ENCODE data around the gene DAPK2. TPM values are rescaled to one million over a fixed set of nuclear protein-coding genes. Genes with fewer than 3 reads are reported as not detected.

The DAPK2 gene
- total and polyA plus RNA-seq, 2 experiments from 2014 or later: 0.51 to 1.4 TPM

DNA sequence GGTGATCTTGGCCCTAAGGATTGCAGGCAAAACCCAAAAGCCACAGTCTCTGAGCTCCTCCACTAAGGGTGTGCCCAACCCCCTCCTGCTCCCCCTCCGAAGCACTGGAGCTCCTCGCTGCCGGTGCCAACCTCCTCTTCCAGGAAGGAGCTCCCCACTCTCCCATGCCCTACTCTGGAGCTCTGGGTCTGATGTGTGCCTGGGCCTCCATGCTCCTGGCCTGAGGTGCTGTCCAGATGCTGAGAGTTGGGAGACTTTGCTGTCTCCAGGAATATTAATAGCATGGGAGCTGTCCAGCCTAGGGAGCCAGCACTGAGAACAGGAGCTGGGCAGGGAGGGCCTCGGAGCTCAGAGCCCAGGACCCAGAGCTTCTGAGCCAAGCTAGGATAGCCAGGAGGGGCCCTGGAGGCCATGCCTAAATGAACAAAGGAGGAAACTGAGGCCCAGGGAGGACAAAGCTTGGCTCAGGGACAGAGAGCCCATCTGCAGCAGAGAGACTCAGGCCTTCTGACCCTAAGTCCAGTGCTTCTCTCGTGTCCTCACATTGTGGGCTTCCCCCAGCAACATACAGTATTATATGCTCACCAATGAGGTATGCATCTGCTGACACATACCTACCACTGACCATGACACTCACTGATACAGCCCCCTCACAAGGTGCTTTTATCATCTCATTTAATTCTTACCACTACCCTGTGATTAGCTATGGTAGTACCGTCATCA lies 175.6 kb downstream of the DAPK2 start:
- no peak overlapping the region for H3K4me3 ChIP-seq
- H3K27ac ChIP-seq: no peak overlapping the region
- H3K36me3 ChIP-seq: no peaks in the 10 kb centered on the region
- H3K27me3 ChIP-seq: no peaks in the 10 kb centered on the region
- TF ChIP-seq, protein P1, sequence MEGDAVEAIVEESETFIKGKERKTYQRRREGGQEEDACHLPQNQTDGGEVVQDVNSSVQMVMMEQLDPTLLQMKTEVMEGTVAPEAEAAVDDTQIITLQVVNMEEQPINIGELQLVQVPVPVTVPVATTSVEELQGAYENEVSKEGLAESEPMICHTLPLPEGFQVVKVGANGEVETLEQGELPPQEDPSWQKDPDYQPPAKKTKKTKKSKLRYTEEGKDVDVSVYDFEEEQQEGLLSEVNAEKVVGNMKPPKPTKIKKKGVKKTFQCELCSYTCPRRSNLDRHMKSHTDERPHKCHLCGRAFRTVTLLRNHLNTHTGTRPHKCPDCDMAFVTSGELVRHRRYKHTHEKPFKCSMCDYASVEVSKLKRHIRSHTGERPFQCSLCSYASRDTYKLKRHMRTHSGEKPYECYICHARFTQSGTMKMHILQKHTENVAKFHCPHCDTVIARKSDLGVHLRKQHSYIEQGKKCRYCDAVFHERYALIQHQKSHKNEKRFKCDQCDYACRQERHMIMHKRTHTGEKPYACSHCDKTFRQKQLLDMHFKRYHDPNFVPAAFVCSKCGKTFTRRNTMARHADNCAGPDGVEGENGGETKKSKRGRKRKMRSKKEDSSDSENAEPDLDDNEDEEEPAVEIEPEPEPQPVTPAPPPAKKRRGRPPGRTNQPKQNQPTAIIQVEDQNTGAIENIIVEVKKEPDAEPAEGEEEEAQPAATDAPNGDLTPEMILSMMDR (IDR thresholded peaks at IDR 0.05; ENCODE audit: low read depth, low read length): no peak
- H3K9me3 ChIP-seq (ENCODE audit: low read depth): no peaks in the 10 kb centered on the region
- H3K4me1 ChIP-seq (ENCODE audit: low read depth): no peaks in the 10 kb centered on the region
- DNase-seq (ENCODE audit: low read depth in 1 of 2, low spot score in 1 of 2): peak; percentile 88 to 93

DNA sequence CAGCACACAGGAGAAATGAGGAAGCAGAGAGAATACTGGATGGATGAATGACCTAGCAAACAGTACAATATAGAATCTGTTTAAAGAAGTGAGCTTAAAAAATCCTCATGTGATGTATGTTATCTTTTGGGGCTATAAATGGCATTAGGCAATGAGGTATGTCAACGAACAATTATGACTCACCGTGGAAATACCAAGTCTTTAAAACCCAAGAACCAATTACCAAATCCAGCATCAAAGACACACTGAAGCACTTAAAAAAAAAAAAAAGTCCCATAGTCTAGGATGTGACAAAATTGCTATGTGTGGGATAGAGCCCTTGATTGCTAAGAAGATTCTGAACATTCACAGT lies 176.3 kb downstream of the DAPK2 start:
- TF ChIP-seq, protein P1 (IDR thresholded peaks at IDR 0.05; ENCODE audit: low read depth, low read length): no peak
- no peak for DNase-seq (ENCODE audit: low read depth in 1 of 2, low spot score in 1 of 2)

DNA sequence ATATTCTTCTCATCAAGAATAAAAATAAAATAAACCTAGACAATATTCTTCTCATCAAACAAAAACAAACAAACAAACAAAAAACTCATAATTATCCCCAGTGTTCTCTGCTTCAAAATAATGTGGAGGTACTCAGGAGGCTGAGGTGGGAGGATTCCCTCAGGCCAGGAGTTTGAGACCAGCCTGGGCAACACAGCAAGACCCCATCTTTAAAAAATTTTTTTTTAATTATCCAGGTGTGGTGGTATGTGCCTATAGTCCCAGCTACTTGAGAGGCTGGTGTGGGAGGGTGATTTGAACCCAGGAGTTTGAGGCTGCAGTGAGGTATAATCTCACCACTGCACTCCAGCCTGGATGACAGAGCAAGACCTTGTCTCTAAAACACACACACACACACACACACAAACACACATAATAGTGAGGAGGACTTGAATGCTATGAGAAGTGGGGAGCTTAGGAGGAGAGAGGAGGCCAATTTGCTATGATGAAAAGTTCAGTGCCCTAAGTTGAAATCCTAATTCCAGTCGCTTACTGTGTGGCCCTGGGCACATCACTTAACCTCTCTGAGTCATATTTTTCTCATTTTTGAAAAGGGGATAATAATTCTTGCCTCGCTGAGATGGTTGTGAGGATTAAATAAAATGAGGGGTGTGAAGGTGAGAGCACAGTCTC lies 176.8 kb downstream of the DAPK2 start:
- DNase-seq (ENCODE audit: low read depth in 1 of 2, low spot score in 1 of 2): no peak
- Histone ChIP-seq H3K4me1 (ENCODE audit: low read depth) (no peaks in the 10 kb centered on the region), H3K27me3 (no peaks in the 10 kb centered on the region), H3K9me3 (ENCODE audit: low read depth) (no peaks in the 10 kb centered on the region), H3K27ac (no peak overlapping the region), H3K36me3 (no peaks in the 10 kb centered on the region), H3K4me3 (no peak overlapping the region)
- TF ChIP-seq, protein P1 (IDR thresholded peaks at IDR 0.05; ENCODE audit: low read depth, low read length): no peak

More for the DNA sequence above, 176.3 kb downstream of the DAPK2 start:
- H3K4me1 ChIP-seq (ENCODE audit: low read depth): no peaks in the 10 kb centered on the region
- H3K9me3 ChIP-seq (ENCODE audit: low read depth): no peaks in the 10 kb centered on the region
- H3K4me3 ChIP-seq: no peak overlapping the region
- no peak overlapping the region for H3K27ac ChIP-seq
- no peaks in the 10 kb centered on the region for H3K27me3 ChIP-seq
- H3K36me3 ChIP-seq: no peaks in the 10 kb centered on the region

DNA sequence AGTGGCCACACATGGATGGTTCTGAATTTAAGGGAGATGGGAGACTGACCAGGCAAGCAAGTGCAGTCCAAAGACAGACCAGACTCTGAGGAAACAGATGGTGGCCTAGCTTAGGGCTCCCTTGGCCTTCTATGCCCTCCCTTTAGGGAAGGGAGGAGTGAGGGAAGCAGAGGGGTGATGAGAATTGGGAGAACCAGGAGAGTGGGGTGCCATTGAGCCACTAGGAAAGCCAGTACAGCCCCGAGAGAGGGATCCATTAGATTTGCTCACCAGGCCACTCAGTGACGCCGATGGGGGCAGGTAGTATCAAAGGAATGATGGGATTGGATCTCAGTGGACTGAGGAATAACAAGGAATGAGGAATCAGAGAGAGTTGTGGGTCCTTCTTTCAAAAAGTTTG lies 182.1 kb downstream of the DAPK2 start:
- no peak overlapping the region for H3K27ac ChIP-seq
- TF ChIP-seq, protein P1 (IDR thresholded peaks at IDR 0.05; ENCODE audit: low read depth, low read length): no peak
- no peaks in the 10 kb centered on the region for H3K9me3 ChIP-seq (ENCODE audit: low read depth)
- no peaks in the 10 kb centered on the region for H3K27me3 ChIP-seq
- no peak overlapping the region for H3K4me3 ChIP-seq
- DNase-seq (ENCODE audit: low read depth in 1 of 2, low spot score in 1 of 2): no peak
- H3K36me3 ChIP-seq: no peaks in the 10 kb centered on the region
- no peaks in the 10 kb centered on the region for H3K4me1 ChIP-seq (ENCODE audit: low read depth)

DNA sequence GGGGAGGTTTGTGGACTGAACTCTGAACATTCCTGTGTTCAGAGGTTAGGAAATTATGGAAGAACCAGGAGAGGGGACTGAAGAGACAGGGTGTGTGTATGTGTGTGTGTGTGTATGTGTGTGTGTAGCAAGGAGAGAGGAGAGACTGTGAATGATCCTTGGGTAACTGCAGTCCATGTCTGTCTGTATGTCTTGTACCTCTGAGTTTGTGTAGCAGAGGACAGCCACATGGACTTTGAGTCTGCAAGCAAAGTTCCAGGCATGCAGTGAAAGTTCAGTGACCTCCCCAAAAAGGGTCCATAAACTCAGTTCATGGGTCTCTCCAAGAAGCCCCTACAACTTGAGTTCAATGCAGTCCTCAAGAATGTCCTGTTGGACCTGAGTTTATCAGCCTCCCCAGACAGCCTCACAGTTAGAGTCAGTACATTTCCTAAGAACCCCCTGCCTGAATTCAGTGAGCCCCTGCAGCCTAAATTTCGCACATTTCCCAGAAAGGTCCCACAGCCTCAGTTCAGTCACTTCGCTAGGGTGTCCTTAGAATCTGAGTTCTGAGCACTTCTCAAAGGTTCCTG lies 184.3 kb downstream of the DAPK2 start:
- Histone ChIP-seq H3K36me3 (no peaks in the 10 kb centered on the region), H3K4me3 (no peak overlapping the region), H3K27ac (no peak overlapping the region), H3K27me3 (no peaks in the 10 kb centered on the region), H3K9me3 (ENCODE audit: low read depth) (no peaks in the 10 kb centered on the region), H3K4me1 (ENCODE audit: low read depth) (no peaks in the 10 kb centered on the region)
- TF ChIP-seq, protein P1 (IDR thresholded peaks at IDR 0.05; ENCODE audit: low read depth, low read length): no peak
- DNase-seq (ENCODE audit: low read depth in 1 of 2, low spot score in 1 of 2): no peak

Measured in cardiac muscle cell (in vitro differentiated cells and primary cell).